Loucy (cell line): Measurements from ENCODE around the gene UBA52.

Experiments used
- CTCF ChIP-seq: fragments of 200-600 bp; sonication (generic); conservative IDR thresholded peaks from 2 replicates; pipeline ENCODE4 v1.5.1; 2014; ENCODE audit warnings: mild to moderate bottlenecking, antibody characterized with exemption, low read length
- EZH2phosphoT487 ChIP-seq: fragments of 200-600 bp; IDR thresholded peaks from 2 replicates; pipeline ENCODE4 v1.6.1; 2018; ENCODE audit warnings: antibody characterized with exemption, mild to moderate bottlenecking, moderate library complexity, borderline replicate concordance

DNA sequence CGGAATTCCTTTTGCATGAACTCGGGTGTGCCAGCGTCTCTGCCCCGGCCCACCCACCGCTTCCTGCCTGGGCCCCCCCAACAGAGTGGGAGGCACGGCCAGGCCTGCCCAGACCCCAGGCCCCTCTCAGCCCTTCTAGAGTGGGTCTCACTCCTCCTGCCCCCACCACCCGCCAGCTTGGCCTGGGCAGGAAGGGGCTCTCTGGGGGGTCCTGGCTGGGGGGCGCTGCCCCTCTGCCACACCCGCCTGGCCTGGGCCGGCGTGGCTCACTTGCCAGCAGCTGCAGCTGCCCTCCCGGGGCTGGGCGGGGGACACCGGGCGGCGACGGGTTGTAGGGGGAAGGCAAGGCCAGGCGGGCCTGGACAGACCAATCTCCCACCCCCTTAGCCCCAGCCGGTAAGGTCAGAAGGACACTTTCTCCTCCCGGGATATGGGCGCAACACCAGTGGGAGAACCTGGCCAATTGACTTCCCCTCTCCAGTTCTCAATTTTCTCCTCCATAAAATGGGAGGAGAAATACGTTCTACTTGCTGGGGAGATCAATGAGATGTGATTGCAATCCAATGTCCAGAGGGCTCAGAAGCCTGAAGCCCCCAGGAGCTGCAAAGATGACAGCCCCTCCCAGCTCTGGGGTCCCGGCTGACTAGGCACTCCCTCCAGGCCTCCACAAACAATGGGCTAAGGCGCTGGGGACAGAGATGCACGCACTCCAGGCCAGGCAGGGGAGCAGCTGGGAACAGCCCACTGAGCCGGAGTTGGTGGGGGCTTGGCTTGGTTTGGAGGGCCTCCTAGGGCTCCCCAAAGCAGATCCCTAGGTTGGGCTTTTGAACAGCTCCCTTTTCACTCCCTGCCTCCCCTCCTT lies 32.5 kb downstream of the UBA52 start:
- no peak for TF ChIP-seq CTCF
- no peak for TF ChIP-seq EZH2phosphoT487
